GM19397 (cell line): ENCODE results near the gene RPL3.
"Not testable (repeated sequence)": the region's sequence is repeated elsewhere in the genome, so short reads cannot be mapped to it uniquely, and the experiment has no call there.

Source experiments
- ATAC-seq: cut with Tn5 transposase; IDR thresholded peaks from one replicate; pipeline ENCODE4 v1.9.1; 2021; ENCODE audit warnings: mild to moderate bottlenecking, moderate library complexity; ENCODE audit not compliant: unreplicated experiment

The RPL3 gene

GRCh38 chr22:39352306-39352891, 33.0 kb upstream of the RPL3 start:
- no peak for ATAC-seq

DNA sequence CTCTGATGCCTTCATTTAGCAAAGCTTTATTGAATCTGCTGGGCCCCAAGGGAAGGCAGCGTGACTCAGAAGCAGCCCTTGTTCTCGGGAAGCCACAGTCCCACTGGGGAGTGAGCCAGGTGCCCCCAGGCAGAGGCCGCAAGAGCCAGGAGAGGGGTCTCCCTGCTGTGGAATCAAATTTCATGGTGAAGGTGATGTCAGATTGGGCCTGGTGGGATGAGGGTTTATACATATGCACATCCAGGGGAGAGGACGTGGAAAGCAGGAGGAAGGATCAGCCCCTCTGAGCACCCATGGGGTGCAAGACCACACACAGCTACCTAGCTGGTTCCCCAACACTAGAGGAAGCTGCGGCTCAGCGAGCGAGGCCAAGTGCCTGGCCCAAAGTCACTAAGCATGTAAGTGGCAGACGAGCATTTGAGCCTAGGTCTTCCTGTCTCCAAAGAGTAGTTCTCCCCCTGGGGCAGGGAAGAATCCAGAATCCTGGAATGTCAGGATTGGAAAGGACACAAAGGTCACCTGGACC, 32.3 kb upstream of the RPL3 start:
- no peak for ATAC-seq

DNA sequence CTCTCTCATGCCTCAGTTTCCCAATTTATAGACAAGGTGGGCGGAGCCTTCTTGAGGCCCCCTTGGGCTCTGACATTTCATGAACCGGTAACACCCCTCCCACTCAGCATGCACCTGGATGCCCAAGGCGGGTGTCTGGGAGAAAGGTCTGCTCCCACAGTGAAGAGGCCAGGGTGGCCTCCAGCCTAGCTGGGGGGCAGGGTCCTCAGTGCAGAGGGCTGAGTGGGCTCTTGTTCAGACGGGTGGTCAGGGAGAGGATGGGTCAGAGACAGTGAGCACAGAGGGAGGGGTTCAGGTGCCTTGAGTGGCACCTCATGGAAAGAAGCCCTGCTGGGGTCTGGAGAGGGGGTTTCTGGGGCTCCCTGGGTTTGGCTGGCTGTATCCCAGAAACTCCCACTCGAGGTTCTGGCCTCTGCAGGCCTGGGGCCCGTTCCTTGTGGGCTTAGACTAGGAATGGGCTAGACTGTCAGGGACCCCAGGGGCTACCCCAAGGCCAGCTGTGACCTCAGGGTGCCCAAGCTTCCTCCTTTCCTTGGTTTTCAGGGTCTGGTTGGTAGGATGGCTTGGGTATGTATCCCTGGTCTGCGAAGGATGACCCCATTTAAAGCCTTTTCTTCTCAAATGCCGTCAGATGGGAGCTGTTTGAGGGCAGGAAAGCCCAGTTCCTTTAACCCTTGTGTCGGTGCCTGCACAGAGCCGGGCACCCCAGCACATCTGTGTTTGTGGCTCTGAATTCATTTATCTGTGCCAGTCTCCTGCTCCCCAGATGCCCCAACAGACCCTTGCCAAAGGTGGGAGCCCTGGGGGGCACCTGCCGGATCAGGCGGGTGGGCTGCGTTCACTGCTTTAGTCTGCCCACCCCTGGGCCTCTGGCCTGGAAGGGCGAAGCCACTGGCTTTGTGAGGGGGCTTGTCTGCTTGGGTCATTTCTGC, 31.6 kb upstream of the RPL3 start:
- no peak for ATAC-seq

DNA sequence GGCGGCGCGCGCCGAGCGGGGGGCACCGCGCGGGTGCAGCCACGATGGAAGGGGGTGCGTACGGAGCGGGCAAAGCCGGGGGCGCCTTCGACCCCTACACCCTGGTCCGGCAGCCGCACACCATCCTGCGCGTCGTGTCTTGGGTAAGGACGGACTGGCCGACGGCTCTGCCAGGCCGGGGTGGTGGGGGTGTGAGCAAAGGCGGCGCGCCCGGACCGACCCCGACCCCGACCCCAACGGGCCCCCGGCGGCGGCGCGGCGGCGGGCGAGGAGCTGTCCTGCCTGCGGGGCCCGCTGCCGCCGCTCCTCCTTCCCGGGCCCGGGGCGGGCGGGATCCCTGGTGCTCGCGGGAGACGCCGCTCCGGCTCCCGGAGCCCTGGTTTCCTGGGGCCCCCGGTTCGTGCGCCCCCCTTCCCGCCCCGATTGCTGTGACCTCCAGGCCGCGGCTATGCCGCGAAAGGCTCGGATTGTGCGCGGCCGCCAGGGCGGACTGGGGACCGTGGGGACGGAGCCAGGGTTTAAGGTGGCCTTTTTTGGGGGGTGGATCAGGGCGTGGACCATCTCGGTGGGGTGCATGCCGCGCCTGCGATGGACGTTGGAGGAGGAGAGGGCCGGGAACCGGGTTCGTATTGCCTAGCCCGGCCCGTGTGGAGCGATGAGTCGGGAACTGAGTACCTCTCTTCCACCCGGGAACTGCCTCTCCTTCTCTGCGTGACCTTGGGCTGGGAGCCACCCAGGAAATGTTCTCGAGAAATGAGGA, 30.7 kb upstream of the RPL3 start, which contains the start of gene SYNGR1:
Gene SYNGR1, plus strand, starts transcription at position 25 of the 760 bp plus-strand sequence. Its CDS starts 20 bp downstream, at position 45.
- no peak for ATAC-seq

DNA sequence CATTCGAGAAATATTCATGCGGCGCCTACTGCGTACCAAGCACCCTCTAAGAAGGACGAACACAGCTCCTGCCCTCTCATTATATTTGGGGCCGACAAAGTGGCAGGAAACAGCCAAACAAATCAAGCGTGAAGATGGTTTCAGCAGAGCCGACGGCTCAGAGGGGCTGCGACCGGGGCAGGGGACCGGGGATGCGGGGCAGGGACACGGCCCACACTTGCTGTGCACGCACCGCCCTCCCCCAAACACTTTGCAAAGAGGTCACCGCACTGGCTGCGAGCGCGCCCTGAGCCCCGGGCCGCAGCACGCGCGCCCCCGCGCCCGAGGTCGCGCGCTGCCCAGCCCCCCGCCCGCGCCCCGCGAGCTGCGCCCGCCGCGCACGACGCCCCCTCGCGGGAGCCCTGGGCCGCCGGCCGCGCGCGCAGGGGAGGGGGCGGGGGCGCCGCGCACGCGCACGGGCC, 30.1 kb upstream of the RPL3 start:
- no peak for ATAC-seq

DNA sequence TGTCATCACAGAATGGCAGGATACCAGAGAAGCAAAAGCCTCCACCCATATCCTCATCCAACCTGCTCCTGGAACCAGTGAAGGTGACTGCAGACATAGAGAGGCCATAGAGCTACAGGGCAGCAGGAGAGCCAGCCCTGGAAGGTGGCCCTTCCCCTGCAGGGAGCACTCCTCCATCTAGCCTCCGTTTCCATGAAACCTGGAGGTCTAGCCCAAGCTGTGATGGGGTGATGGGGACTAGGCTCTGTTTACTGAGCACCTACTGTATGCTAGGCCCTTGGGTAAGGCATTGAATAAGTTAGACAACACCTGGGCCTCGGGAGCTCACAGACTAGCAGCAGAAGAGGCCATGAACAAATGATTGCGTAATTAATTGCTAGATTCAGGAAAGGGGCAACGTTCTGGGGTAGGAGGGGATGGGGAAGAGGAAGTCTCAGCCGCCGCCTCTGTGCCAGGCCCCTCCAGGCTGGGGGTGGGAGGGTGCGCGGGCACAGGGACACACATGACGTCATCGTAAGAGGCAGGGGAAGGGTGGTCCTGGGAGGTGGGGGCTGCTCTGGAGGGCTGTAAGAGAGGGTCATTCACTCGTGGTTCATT, 29.6 kb upstream of the RPL3 start:
- ATAC-seq, result no peak

GRCh38 chr22:39345231-39345630, 25.8 kb upstream of the RPL3 start:
- ATAC-seq, result no peak

- ATAC-seq, result no peak
Measured at GRCh38 chr22:39344046-39344390, 24.6 kb upstream of the RPL3 start.

GRCh38 chr22:39343259-39344045, 24.0 kb upstream of the RPL3 start:
- no peak for ATAC-seq

- ATAC-seq, result no peak
Measured at GRCh38 chr22:39341179-39341578, 21.8 kb upstream of the RPL3 start.

- ATAC-seq, result not testable (repeated sequence)
Measured at GRCh38 chr22:39339775-39340174, 20.4 kb upstream of the RPL3 start.

DNA sequence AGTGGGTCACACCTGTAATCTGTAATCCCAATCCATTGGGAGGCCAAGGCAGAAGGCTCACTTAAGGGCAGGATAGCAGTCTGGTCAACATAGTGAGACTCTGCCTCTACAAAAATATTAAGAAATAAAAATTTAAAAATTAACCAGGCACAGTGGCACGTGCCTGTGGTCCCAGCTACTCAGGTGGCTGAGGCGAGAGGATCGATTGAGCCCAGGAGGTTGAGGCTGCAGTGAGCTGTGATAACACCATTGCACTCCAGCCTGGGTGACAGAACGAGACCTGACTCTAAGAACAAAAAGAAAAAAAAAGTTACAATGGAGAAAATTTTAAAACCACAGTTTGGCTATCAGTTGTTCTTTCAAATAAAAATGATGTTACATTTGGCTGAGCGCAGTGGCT, 17.0 kb upstream of the RPL3 start:
- no peak for ATAC-seq

- ATAC-seq, result no peak
Measured at GRCh38 chr22:39332441-39333064, 13.1 kb upstream of the RPL3 start.

DNA sequence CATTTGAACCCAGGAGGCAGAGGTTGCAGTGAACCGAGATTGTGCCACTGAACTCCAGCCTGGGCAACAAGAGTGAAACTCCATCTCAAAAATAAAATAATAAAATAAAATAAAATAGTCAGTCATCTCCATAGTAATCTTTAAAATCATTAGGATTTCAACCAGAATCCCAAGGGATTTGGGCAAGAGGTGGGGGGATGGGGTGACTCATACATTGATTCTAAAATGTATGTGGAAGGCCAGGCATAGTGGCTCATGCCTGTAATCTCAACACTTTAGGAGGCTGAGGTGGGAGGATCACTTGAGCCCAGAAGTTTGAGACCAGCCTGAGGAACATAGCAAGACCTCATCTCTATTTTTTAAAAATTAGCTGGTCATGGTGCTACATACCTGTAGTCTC, 11.1 kb upstream of the RPL3 start:
- not testable (repeated sequence) for ATAC-seq

- ATAC-seq, result no peak
Measured at GRCh38 chr22:39327995-39328754, 8.8 kb upstream of the RPL3 start.

DNA sequence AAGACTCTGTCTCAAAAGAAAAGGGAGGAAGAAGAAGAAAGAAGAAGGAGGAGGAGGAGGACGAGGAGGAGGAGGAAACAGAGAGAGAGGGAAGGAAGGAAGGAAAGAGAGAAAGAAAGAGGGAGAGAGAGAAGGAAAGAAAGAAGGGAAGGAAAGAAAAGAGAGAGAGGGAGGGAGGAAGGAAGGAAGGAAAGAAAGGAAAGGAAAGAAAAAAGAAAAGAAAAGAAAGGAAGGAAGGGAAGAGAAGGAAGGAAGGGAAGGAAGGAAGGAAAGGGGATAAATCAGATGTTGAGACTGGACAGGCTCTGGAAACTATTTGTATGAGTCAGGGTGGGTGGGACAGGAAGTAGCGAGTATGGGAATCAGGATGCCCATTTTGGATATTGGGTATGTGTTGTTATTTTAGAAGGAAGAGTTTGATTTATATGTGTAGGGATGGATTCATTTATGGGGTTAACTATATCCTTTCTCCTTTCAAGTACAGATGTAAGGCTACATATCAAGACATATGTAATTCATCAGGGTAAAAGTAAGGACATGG, 6.0 kb upstream of the RPL3 start:
- no peak for ATAC-seq

GRCh38 chr22:39320616-39321029, 1.2 kb upstream of the RPL3 start:
- ATAC-seq, result not testable (repeated sequence)

- ATAC-seq, result no peak
Measured at GRCh38 chr22:39318507-39319283, 728 bp downstream of the RPL3 start.
